SH-SY5Y (cell line): ENCODE data around the gene SRGAP3.

Source experiments
- GATA2 ChIP-seq: IDR thresholded peaks from 2 replicates; pipeline ENCODE4 v1.6.1; 2011; ENCODE audit warnings: mild to moderate bottlenecking, low read depth, low read length
- GATA3 ChIP-seq: IDR thresholded peaks from 2 replicates; pipeline ENCODE4 v1.6.1; 2011; ENCODE audit warnings: low read depth, mild to moderate bottlenecking, low read length, moderate library complexity

DNA sequence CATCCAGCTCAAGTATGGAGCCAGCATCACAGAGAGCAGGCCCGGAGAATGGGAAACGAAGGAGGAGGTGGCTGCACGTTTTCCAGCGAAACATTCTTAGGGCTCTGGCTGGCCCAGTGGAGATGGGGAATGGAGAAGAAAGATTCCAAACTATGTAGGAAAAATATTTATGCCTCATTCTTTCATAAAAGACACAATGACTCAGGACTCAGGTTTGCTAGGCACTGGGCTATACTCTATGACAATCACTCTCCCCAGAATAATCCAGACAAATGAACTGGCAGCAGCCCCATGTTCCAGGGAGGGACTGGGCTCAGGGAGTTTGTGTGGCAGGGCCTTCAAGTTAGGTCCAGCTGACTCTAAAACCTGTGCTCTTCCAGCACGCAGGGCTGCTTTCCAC is 175.4 kb downstream of the SRGAP3 start:
- no peak for TF ChIP-seq GATA2
- no peak for TF ChIP-seq GATA3
